ENCODE results near the gene GRM7.

The GRM7 gene

GRCh38 chr3:7271631-7272030 is 410.7 kb downstream of the GRM7 start:
- TF ChIP-seq CTCF (IDR thresholded peaks at IDR 0.05; ENCODE audit: low read depth, low read length): no peak
- no peak for DNase-seq (ENCODE audit: extremely low read depth, low read depth)

- DNase-seq (ENCODE audit: extremely low read depth, low read depth): no peak
- no peak for TF ChIP-seq CTCF (IDR thresholded peaks at IDR 0.05; ENCODE audit: low read depth, low read length)
Observed at GRCh38 chr3:7272203-7272602, 411.3 kb downstream of the GRM7 start.

GRCh38 chr3:7275396-7275795 is 414.5 kb downstream of the GRM7 start:
- TF ChIP-seq CTCF (IDR thresholded peaks at IDR 0.05; ENCODE audit: low read depth, low read length): no peak

GRCh38 chr3:7280318-7280717 is 419.4 kb downstream of the GRM7 start:
- TF ChIP-seq CTCF (IDR thresholded peaks at IDR 0.05; ENCODE audit: low read depth, low read length): no peak
- DNase-seq (ENCODE audit: extremely low read depth, low read depth): no peak

More at GRCh38 chr3:7275396-7275795, 414.5 kb downstream of the GRM7 start:
- no peak for DNase-seq (ENCODE audit: extremely low read depth, low read depth)

GRCh38 chr3:7282988-7283387 is 422.1 kb downstream of the GRM7 start:
- no peak for TF ChIP-seq CTCF (IDR thresholded peaks at IDR 0.05; ENCODE audit: low read depth, low read length)
- DNase-seq (ENCODE audit: extremely low read depth, low read depth): no peak

- TF ChIP-seq CTCF (IDR thresholded peaks at IDR 0.05; ENCODE audit: low read depth, low read length): no peak
- no peak for DNase-seq (ENCODE audit: extremely low read depth, low read depth)
Observed at GRCh38 chr3:7285505-7285904, 424.6 kb downstream of the GRM7 start.

GRCh38 chr3:7288133-7288532 is 427.2 kb downstream of the GRM7 start:
- no peak for TF ChIP-seq CTCF (IDR thresholded peaks at IDR 0.05; ENCODE audit: low read depth, low read length)
- no peak for DNase-seq (ENCODE audit: extremely low read depth, low read depth)

Data from AG09319 (cell line).